AG10803 (cell line): ENCODE results near the gene PTPRD.
"Not testable (repeated sequence)": the region's sequence is repeated elsewhere in the genome, so short reads cannot be mapped to it uniquely, and the experiment has no call there.

Experiments
- DNase-seq: peaks from one replicate; pipeline ENCODE4 v3.0.0; 2010; ENCODE audit warnings: low read depth
- H3K4me3 ChIP-seq: 2 replicates; pipeline ENCODE4 v1.5.1; 2011; ENCODE audit warnings: mild to moderate bottlenecking, low read length, control low read depth
- TF ChIP-seq, protein P1 (sequence below): conservative IDR thresholded peaks from 2 replicates; pipeline ENCODE4 v1.5.1; 2011; ENCODE audit warnings: mild to moderate bottlenecking, low read length, control low read depth, inconsistent platforms

The PTPRD gene

GRCh38 chr9:8708728-8709127, 1904.1 kb downstream of the PTPRD start:
- H3K4me3 ChIP-seq, result no peak overlapping the region
- TF ChIP-seq, protein P1, sequence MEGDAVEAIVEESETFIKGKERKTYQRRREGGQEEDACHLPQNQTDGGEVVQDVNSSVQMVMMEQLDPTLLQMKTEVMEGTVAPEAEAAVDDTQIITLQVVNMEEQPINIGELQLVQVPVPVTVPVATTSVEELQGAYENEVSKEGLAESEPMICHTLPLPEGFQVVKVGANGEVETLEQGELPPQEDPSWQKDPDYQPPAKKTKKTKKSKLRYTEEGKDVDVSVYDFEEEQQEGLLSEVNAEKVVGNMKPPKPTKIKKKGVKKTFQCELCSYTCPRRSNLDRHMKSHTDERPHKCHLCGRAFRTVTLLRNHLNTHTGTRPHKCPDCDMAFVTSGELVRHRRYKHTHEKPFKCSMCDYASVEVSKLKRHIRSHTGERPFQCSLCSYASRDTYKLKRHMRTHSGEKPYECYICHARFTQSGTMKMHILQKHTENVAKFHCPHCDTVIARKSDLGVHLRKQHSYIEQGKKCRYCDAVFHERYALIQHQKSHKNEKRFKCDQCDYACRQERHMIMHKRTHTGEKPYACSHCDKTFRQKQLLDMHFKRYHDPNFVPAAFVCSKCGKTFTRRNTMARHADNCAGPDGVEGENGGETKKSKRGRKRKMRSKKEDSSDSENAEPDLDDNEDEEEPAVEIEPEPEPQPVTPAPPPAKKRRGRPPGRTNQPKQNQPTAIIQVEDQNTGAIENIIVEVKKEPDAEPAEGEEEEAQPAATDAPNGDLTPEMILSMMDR, result no peak
- no peak for DNase-seq

- no peak overlapping the region for H3K4me3 ChIP-seq
- TF ChIP-seq, protein P1, result no peak
- DNase-seq, result no peak
These were observed 1905.8 kb downstream of the PTPRD start for GRCh38 chr9:8706998-8707397.

- TF ChIP-seq, protein P1, result no peak
- DNase-seq, result no peak
- H3K4me3 ChIP-seq, result no peak overlapping the region
These were observed 1906.3 kb downstream of the PTPRD start for GRCh38 chr9:8706531-8706930.

GRCh38 chr9:8705861-8706260, 1906.9 kb downstream of the PTPRD start:
- TF ChIP-seq, protein P1, result no peak
- no peak overlapping the region for H3K4me3 ChIP-seq
- DNase-seq, result no peak

- no peak overlapping the region for H3K4me3 ChIP-seq
- DNase-seq, result no peak
- TF ChIP-seq, protein P1, result no peak
These were observed 1908.9 kb downstream of the PTPRD start for GRCh38 chr9:8703904-8704303.

DNA sequence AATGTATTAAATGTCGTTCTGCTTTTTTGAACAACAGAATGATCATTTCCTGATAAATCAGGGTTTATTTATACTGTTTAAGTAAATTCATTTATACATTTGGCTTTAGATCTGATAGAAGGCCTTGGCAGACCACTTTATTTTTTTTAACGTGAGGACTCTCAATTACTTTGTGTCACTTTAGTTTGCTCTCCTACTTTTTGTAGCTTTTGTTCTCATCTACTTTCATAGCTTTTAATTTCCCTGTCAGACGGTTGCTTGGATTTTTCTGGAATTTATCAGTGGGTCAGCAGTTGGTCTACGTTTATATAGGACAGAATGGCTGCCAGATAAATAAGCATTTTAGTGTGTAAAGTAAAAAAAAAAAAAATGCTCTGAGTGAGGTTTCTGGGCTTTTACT, 1910.9 kb downstream of the PTPRD start:
- TF ChIP-seq, protein P1, result no peak

GRCh38 chr9:8697565-8697964, 1915.2 kb downstream of the PTPRD start:
- H3K4me3 ChIP-seq, DNase-seq: not testable (repeated sequence)

More for the DNA sequence above, 1910.9 kb downstream of the PTPRD start:
- H3K4me3 ChIP-seq, result no peak overlapping the region
- no peak for DNase-seq

DNA sequence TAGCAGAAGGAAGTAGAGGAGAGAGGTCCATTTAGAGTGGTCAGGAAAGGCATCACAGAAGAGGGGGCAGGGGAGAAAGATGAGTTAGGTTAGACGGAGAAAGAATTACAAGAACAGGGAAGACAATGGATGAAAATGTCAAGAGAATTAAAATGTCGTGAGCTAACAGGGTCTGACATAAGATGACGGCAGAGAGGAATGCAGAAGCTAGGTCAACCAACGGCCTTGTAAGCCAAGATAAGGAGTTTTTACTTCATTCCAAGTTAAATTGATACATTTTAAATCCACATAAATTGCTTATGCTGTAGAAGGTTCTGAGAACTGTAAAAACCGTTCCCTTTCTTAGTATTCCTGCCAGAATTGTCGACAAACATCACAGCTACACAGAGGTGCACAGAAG, 1916.3 kb downstream of the PTPRD start:
- DNase-seq, result no peak
- no peak overlapping the region for H3K4me3 ChIP-seq
- TF ChIP-seq, protein P1, result no peak
